Peyer's patch (tissue), 4 donors: ENCODE results near the gene RENBP.

Source experiments
- POLR2A ChIP-seq, 2 donors: fragments of 450-650 bp; IDR thresholded peaks; one replicate each; pipeline ENCODE4 v1.5.1; 2017; ENCODE audit warnings: antibody characterized with exemption in 2 of 2, mild to moderate bottlenecking in 2 of 2, moderate library complexity in 2 of 2
- TF ChIP-seq, protein P1 (sequence below), 6 experiments: fragments of 450-650 bp in 4 of 6; fragments of 200-600 bp in 2 of 6; sonication (generic) in 1 of 6; IDR thresholded peaks; one replicate each; pipeline ENCODE4 v1.5.1; 2017 to 2019; ENCODE audit warnings: antibody characterized with exemption in 6 of 6, mild to moderate bottlenecking in 3 of 6, moderate library complexity in 1 of 6

DNA sequence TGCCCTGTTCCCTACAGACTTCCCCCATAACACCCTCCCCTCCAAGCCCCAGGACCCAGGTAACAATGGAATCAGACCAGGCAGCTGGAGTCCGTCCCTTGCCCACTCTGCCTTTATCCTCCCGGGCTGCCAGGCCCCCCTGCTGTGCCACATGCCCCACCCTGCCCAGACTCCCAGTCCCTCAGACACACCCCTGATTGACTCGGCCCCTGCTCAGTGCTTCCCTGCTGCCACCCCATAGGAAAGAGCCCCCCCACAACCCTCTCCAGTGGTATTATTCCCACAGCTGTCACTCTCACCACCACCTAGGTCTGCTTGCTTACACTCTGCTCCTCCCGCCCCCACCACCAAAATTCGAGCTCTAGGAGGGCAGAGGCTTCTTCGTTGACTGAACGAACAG is 4.9 kb downstream of the RENBP start:
- TF ChIP-seq POLR2A (IDR thresholded peaks at IDR 0.05) = no peak
- TF ChIP-seq, protein P1, sequence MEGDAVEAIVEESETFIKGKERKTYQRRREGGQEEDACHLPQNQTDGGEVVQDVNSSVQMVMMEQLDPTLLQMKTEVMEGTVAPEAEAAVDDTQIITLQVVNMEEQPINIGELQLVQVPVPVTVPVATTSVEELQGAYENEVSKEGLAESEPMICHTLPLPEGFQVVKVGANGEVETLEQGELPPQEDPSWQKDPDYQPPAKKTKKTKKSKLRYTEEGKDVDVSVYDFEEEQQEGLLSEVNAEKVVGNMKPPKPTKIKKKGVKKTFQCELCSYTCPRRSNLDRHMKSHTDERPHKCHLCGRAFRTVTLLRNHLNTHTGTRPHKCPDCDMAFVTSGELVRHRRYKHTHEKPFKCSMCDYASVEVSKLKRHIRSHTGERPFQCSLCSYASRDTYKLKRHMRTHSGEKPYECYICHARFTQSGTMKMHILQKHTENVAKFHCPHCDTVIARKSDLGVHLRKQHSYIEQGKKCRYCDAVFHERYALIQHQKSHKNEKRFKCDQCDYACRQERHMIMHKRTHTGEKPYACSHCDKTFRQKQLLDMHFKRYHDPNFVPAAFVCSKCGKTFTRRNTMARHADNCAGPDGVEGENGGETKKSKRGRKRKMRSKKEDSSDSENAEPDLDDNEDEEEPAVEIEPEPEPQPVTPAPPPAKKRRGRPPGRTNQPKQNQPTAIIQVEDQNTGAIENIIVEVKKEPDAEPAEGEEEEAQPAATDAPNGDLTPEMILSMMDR (IDR thresholded peaks at IDR 0.05) = no peak
